Measurements from ENCODE around the gene SPRED3. TPM values are rescaled to one million over a fixed set of nuclear protein-coding genes. Genes with fewer than 3 reads are reported as not detected.

SPRED3 gene
- total and polyA plus RNA-seq, 9 of the 15 experiments (the other 6 are each of a cell fraction or from before 2014, with no cell fraction given) = 0.05 to 1.3 (median 0.36) TPM

GRCh38 chr19:38387550-38388348, 748 bp upstream of the SPRED3 start, which contains the start of gene GGN (continued):
- 0 out of 2 replicates have a peak, but pooled peaks have one; percentile 62 for TF ChIP-seq RERE (CRISPR knock-in tag; IDR thresholded peaks at IDR 0.05; ENCODE audit: borderline replicate concordance)
- no peak for TF ChIP-seq EHMT2 (IDR thresholded peaks at IDR 0.05)
